CD14-positive monocyte (primary cell): ENCODE results near the gene PDC. TPM values are rescaled to one million over a fixed set of nuclear protein-coding genes. Genes with fewer than 3 reads are reported as not detected.

ENCODE experiments used
- DNase-seq, 3 donors: peaks; one replicate each; pipeline ENCODE4 v3.0.0-alpha.2; 2011 to 2022
- H2AFZ ChIP-seq: 2 replicates; pipeline ENCODE4 v1.6.0; 2012; ENCODE audit warnings: mild to moderate bottlenecking, low read depth, low read length, inconsistent platforms; ENCODE audit not compliant: insufficient read depth, poor library complexity, severe bottlenecking
- H3K27ac ChIP-seq, 2 donors: 1 replicate in 1 of 2; 2 replicates in 1 of 2; pipeline ENCODE4 v1.5.1; 2012 to 2013; ENCODE audit warnings: low read length in 2 of 2, control low read depth in 1 of 2, inconsistent platforms in 1 of 2, low read depth in 1 of 2, mild to moderate bottlenecking in 1 of 2
- H3K27me3 ChIP-seq, 2 donors: one replicate each; pipeline versions ENCODE4 v1.6.0 to v1.6.1; 2011 to 2013; ENCODE audit warnings: low read length in 2 of 2; ENCODE audit not compliant: control insufficient read depth in 2 of 2, insufficient read depth in 2 of 2
- H3K36me3 ChIP-seq, 2 donors: replicated peaks in 1 of 2; 1 replicate in 1 of 2; 2 replicates in 1 of 2; pipeline versions ENCODE4 v1.5.1 to v1.6.1; 2012 to 2013; ENCODE audit warnings: low read length in 2 of 2, control low read depth in 1 of 2, inconsistent platforms in 1 of 2, mild to moderate bottlenecking in 1 of 2; ENCODE audit not compliant: insufficient read depth in 2 of 2, control insufficient read depth in 1 of 2
- H3K4me1 ChIP-seq, 2 donors: 1 replicate in 1 of 2; 2 replicates in 1 of 2; pipeline versions ENCODE4 v1.5.1 to v1.6.1; 2012 to 2013; ENCODE audit warnings: low read length in 2 of 2, control low read depth in 1 of 2, inconsistent platforms in 1 of 2, mild to moderate bottlenecking in 1 of 2, moderate library complexity in 1 of 2; ENCODE audit not compliant: insufficient read depth in 2 of 2, control insufficient read depth in 1 of 2
- H3K4me2 ChIP-seq: replicated peaks from 2 replicates; pipeline ENCODE3; 2012; ENCODE audit warnings: low read length, moderate library complexity, mild to moderate bottlenecking; ENCODE audit not compliant: poor library complexity, severe bottlenecking; ENCODE audit errors: extremely low read depth
- H3K4me3 ChIP-seq, 3 experiments: fragments of 200-600 bp in 1 of 3; sonication (generic) in 1 of 3; replicated peaks in 1 of 3; 1 replicate in 2 of 3; 2 replicates in 1 of 3; pipeline ENCODE4 v1.5.1; 2011 to 2013; ENCODE audit warnings: low read length in 3 of 3, mild to moderate bottlenecking in 3 of 3, control low read depth in 2 of 3, low read depth in 2 of 3, inconsistent platforms in 1 of 3, moderate library complexity in 1 of 3
- H3K79me2 ChIP-seq: 2 replicates; pipeline ENCODE4 v1.6.0; 2012; ENCODE audit warnings: mild to moderate bottlenecking, control low read depth, inconsistent platforms, low read length, moderate library complexity; ENCODE audit not compliant: insufficient read depth
- H3K9ac ChIP-seq: 2 replicates; pipeline ENCODE4 v1.6.0; 2017; ENCODE audit warnings: low read length, mild to moderate bottlenecking; ENCODE audit not compliant: insufficient read depth, poor library complexity, severe bottlenecking
- H3K9me3 ChIP-seq, 2 donors: replicated peaks in 1 of 2; 1 replicate in 1 of 2; 2 replicates in 1 of 2; pipeline versions ENCODE4 v1.5.1 to v1.6.1; 2012 to 2013; ENCODE audit warnings: low read length in 2 of 2, control low read depth in 1 of 2; ENCODE audit not compliant: control insufficient read depth in 1 of 2, insufficient read depth in 1 of 2
- H4K20me1 ChIP-seq: 2 replicates; pipeline ENCODE4 v1.6.0; 2012; ENCODE audit warnings: mild to moderate bottlenecking, low read length, control low read depth, moderate library complexity; ENCODE audit not compliant: insufficient read depth
- H3K27ac Mint-ChIP-seq, 7 donors: one replicate each; pipeline ENCODE4 v1.8.0; 2020; ENCODE audit warnings: mild to moderate bottlenecking in 7 of 7, mixed read lengths in 7 of 7, moderate library complexity in 6 of 7, inconsistent platforms in 2 of 7
- H3K27me3 Mint-ChIP-seq, 3 donors: one replicate each; pipeline ENCODE4 v1.8.0; 2021 to 2022; ENCODE audit warnings: low read depth in 3 of 3, mild to moderate bottlenecking in 3 of 3, mixed read lengths in 3 of 3, moderate library complexity in 3 of 3, inconsistent platforms in 1 of 3
- H3K36me3 Mint-ChIP-seq, 2 donors: one replicate each; pipeline ENCODE4 v1.8.0; 2020; ENCODE audit warnings: mixed read lengths in 2 of 2, inconsistent platforms in 1 of 2, mild to moderate bottlenecking in 1 of 2
- H3K4me1 Mint-ChIP-seq: one replicate; pipeline ENCODE4 v1.8.0; 2020; ENCODE audit warnings: mild to moderate bottlenecking, mixed read lengths
- H3K4me3 Mint-ChIP-seq, 2 donors: one replicate each; pipeline ENCODE4 v1.8.0; 2020; ENCODE audit warnings: mild to moderate bottlenecking in 2 of 2, mixed read lengths in 2 of 2, moderate library complexity in 1 of 2
- H3K9me3 Mint-ChIP-seq, 7 donors: one replicate each; pipeline ENCODE4 v1.8.0; 2020 to 2022; ENCODE audit warnings: mixed read lengths in 7 of 7, mild to moderate bottlenecking in 6 of 7, moderate library complexity in 6 of 7, inconsistent platforms in 2 of 7
- WGBS: methylation state at CpG from one replicate; pipeline ENCODE4 v1.1.5; 2013; ENCODE audit warnings: missing lambda C conversion rate; ENCODE audit not compliant: insufficient coverage; 5-methylcytosine and 5-hydroxymethylcytosine counted together
- intact Hi-C, 2 donors: fragments of 100-400 bp; cut with micrococcal nuclease; formaldehyde crosslinking; loops; one replicate each; pipeline versions ENCODE4 v1.15.0 to v1.15.1; 2023
- polyA plus RNA-seq, 3 donors: library from polyadenylated mRNA; depleted of rRNA in 1 of 3; unstranded in 2 of 3; stranded (reverse) in 1 of 3; fragments of 300-500 nt in 2 of 3; fragments of >200 nt in 1 of 3; fragmentation: Illumina TruSeq in 2 of 3; gene quantifications; 1 replicate in 2 of 3; 2 replicates in 1 of 3; pipeline ENCODE4 v1.2.3, GENCODE V29; 2012 to 2021
- TF ChIP-seq, protein P1 (sequence below): fragments of 200-600 bp; IDR thresholded peaks from one replicate; pipeline ENCODE4 v1.8.0; 2022; ENCODE audit warnings: antibody characterized with exemption, mild to moderate bottlenecking

Gene PDC
- polyA plus RNA-seq, 3 donors: not detected

DNA sequence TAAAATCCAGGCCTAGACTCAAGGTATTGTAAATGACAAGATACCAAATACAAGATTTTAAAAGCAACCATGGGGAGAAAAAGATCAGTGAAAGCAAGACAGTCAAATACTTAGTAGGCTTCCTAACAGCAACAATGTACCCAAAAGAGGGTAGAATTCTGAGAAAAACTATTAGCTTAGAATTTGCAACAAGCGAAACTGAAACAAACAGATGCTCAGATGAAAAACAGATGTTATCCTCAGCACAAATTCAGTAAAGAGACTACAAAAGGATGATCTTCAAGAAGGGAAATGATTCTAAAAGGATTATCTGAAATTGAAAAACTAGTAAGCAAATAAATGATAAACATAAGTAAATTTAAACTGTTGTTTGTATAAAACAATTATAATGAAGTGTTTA lies 40.0 kb downstream of the PDC start:
- no peaks in the 10 kb centered on the region for H3K79me2 ChIP-seq
- no peaks in the 10 kb centered on the region for H3K27me3 ChIP-seq
- no peaks in the 10 kb centered on the region for H4K20me1 ChIP-seq
- WGBS: no CpG with 5 or more reads among the region's 1 CpG
- no peaks in the 10 kb centered on the region for H3K9me3 ChIP-seq
- H3K9ac ChIP-seq: no peak overlapping the region
- H3K4me3 ChIP-seq: no peak overlapping the region
- H3K27me3 Mint-ChIP-seq: no peaks in the 10 kb centered on the region
- no peak overlapping the region for H2AFZ ChIP-seq
- H3K4me3 Mint-ChIP-seq: no peak overlapping the region
- H3K27ac Mint-ChIP-seq: peak overlapping the region in 2 of 7 donors; percentile 6 to 7
- peaks cover 33 to 42% of the 10 kb centered on the region in 2 donors for H3K36me3 ChIP-seq
- H3K27ac ChIP-seq: no peak overlapping the region
- H3K36me3 Mint-ChIP-seq: peaks cover 26 to 42% of the 10 kb centered on the region in 2 donors
- TF ChIP-seq, protein P1, sequence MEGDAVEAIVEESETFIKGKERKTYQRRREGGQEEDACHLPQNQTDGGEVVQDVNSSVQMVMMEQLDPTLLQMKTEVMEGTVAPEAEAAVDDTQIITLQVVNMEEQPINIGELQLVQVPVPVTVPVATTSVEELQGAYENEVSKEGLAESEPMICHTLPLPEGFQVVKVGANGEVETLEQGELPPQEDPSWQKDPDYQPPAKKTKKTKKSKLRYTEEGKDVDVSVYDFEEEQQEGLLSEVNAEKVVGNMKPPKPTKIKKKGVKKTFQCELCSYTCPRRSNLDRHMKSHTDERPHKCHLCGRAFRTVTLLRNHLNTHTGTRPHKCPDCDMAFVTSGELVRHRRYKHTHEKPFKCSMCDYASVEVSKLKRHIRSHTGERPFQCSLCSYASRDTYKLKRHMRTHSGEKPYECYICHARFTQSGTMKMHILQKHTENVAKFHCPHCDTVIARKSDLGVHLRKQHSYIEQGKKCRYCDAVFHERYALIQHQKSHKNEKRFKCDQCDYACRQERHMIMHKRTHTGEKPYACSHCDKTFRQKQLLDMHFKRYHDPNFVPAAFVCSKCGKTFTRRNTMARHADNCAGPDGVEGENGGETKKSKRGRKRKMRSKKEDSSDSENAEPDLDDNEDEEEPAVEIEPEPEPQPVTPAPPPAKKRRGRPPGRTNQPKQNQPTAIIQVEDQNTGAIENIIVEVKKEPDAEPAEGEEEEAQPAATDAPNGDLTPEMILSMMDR: no peak
- peaks cover 0 to 2% (median 0%) of the 10 kb centered on the region in 7 donors for H3K9me3 Mint-ChIP-seq
- H3K4me1 ChIP-seq: no peaks in the 10 kb centered on the region
- no peak overlapping the region for H3K4me2 ChIP-seq
- intact Hi-C loops: no loop called here
- no peaks in the 10 kb centered on the region for H3K4me1 Mint-ChIP-seq
- DNase-seq: no peak

DNA sequence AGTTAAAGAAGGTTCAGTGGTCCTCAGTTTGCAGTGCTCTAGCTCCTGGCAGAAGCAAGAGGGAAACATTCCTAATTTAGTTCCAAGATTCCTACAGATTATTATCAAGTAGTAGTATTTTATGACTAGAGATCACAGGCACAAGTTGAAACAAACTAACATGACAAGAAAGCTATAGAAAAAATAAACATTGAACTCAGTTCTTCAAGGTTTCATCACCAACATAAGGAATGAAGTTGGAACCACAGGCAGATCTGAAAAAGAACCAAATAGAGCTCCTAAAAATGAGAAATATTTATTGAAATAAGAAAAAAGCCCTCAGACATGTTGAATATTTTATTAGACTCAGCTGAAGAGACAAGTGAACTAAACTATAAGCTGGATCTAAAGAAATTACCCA lies 40.6 kb downstream of the PDC start:
- TF ChIP-seq, protein P1: no peak
- H3K9ac ChIP-seq: no peak overlapping the region
- Mint-ChIP-seq H3K27me3 (no peaks in the 10 kb centered on the region), H3K36me3 (peaks cover 30 to 43% of the 10 kb centered on the region in 2 donors), H3K9me3 (peaks cover 0 to 2% (median 0%) of the 10 kb centered on the region in 7 donors), H3K27ac (peak overlapping the region in 3 of 7 donors; percentile 6 to 47 (median 7)), H3K4me3 (no peak overlapping the region), H3K4me1 (no peaks in the 10 kb centered on the region)
- no peak for DNase-seq
- no peaks in the 10 kb centered on the region for H3K79me2 ChIP-seq
- no peaks in the 10 kb centered on the region for H3K9me3 ChIP-seq
- H3K27ac ChIP-seq: no peak overlapping the region
- no peak overlapping the region for H3K4me2 ChIP-seq
- no peak overlapping the region for H2AFZ ChIP-seq
- H4K20me1 ChIP-seq: no peaks in the 10 kb centered on the region
- H3K36me3 ChIP-seq: peaks cover 38 to 48% of the 10 kb centered on the region in 2 donors
- H3K4me3 ChIP-seq: no peak overlapping the region
- H3K27me3 ChIP-seq: no peaks in the 10 kb centered on the region
- no peaks in the 10 kb centered on the region for H3K4me1 ChIP-seq
- intact Hi-C loops: no loop called here
